ENCODE data around the gene POLD3. TPM values are rescaled to one million over a fixed set of nuclear protein-coding genes. Genes with fewer than 3 reads are reported as not detected.

POLD3 gene
- total RNA-seq, 1 experiment from 2014 or later, result 28.4 TPM

- no peaks in the 10 kb centered on the region for H3K79me2 ChIP-seq (ENCODE audit: low read length)
- H3F3A ChIP-seq (ENCODE audit: low read length, unreplicated experiment), result no peaks in the 10 kb centered on the region
- H3K27me3 ChIP-seq (ENCODE audit: low read length), result no peaks in the 10 kb centered on the region
- intact Hi-C loops (cut with micrococcal nuclease), result no loop called here
- no peaks in the 10 kb centered on the region for H4K20me1 ChIP-seq (ENCODE audit: low read length)
- H3K4me2 ChIP-seq (ENCODE audit: low read length), result no peak overlapping the region
- no peak overlapping the region for H2AFZ ChIP-seq (ENCODE audit: low read length)
- H3K9me2 ChIP-seq (replicated peaks; ENCODE audit: low read length), result no peaks in the 10 kb centered on the region
- ATAC-seq (no peak), DNase-seq (no peak)
- H3K9ac ChIP-seq (ENCODE audit: low read length), result no peak overlapping the region
- H3K36me3 ChIP-seq (ENCODE audit: low read depth, low read length), result no peaks in the 10 kb centered on the region
- TF ChIP-seq CTCF (conservative IDR thresholded peaks at IDR 0.05; ENCODE audit: low read depth, low read length), result no peak
- no peak for TF ChIP-seq EZH2 (IDR thresholded peaks at IDR 0.05; ENCODE audit: low read length, unreplicated experiment)
- TF ChIP-seq EZH2phosphoT487 (IDR thresholded peaks at IDR 0.05; ENCODE audit: borderline replicate concordance, low read length), result no peak
- ChIA-PET POLR2A (ENCODE audit: unreplicated experiment) (no interaction called here), CTCF (no interaction called here)
- H3K27ac ChIP-seq (ENCODE audit: low read length), result no peak overlapping the region
- H3K9me3 ChIP-seq (ENCODE audit: low read length), result no peaks in the 10 kb centered on the region
- no TSS peak for BruUV-seq (replicated peaks)
- peaks cover 14% of the 10 kb centered on the region for H3K4me1 ChIP-seq (ENCODE audit: insufficient read depth, low read length)
- H3K4me3 ChIP-seq (ENCODE audit: low read length), result no peak overlapping the region
These were observed 34.9 kb upstream of the POLD3 start for GRCh38 chr11:74557526-74557925.

- POLR2A ChIA-PET (ENCODE audit: unreplicated experiment), result interaction anchor here (0.5 kb wide), 1 partner anchor 238 kb away, joined by 3 read pairs; no protein-coding TSS in a partner anchor
- H3K4me3 ChIP-seq (ENCODE audit: low read length), result no peak overlapping the region
- BruUV-seq (replicated peaks), result no TSS peak
- peak; percentile 56 for DNase-seq
- H3K4me2 ChIP-seq (ENCODE audit: low read length), result peak overlapping the region; percentile 32; the same call in 1 of the 2 replicates
- no peak for TF ChIP-seq EZH2 (IDR thresholded peaks at IDR 0.05; ENCODE audit: low read length, unreplicated experiment)
- no peak for TF ChIP-seq CTCF (conservative IDR thresholded peaks at IDR 0.05; ENCODE audit: low read depth, low read length)
- TF ChIP-seq EZH2phosphoT487 (IDR thresholded peaks at IDR 0.05; ENCODE audit: borderline replicate concordance, low read length), result no peak
- H3K27ac ChIP-seq (ENCODE audit: low read length), result peak overlapping the region; percentile 60
- no peaks in the 10 kb centered on the region for H4K20me1 ChIP-seq (ENCODE audit: low read length)
- peak; percentile 72 for ATAC-seq
- no peaks in the 10 kb centered on the region for H3K9me3 ChIP-seq (ENCODE audit: low read length)
- no peak overlapping the region for H3K9ac ChIP-seq (ENCODE audit: low read length)
- CTCF ChIA-PET, result interaction anchor here (0.6 kb wide), 1 partner anchor 222 kb away, joined by 3 read pairs; no protein-coding TSS in a partner anchor
- peak overlapping the region; percentile 57 for H2AFZ ChIP-seq (ENCODE audit: low read length)
- peaks cover 14% of the 10 kb centered on the region for H3K4me1 ChIP-seq (ENCODE audit: insufficient read depth, low read length)
- H3F3A ChIP-seq (ENCODE audit: low read length, unreplicated experiment), result no peaks in the 10 kb centered on the region
- intact Hi-C loops (cut with micrococcal nuclease), result no loop called here
- no peaks in the 10 kb centered on the region for H3K9me2 ChIP-seq (replicated peaks; ENCODE audit: low read length)
- no peaks in the 10 kb centered on the region for H3K27me3 ChIP-seq (ENCODE audit: low read length)
- H3K79me2 ChIP-seq (ENCODE audit: low read length), result no peaks in the 10 kb centered on the region
- H3K36me3 ChIP-seq (ENCODE audit: low read depth, low read length), result no peaks in the 10 kb centered on the region
These were observed 33.1 kb upstream of the POLD3 start for GRCh38 chr11:74559110-74559933.

GRCh38 chr11:74559934-74560309, 32.5 kb upstream of the POLD3 start:
- Histone ChIP-seq H3K9me3 (ENCODE audit: low read length) (no peaks in the 10 kb centered on the region), H3K27me3 (ENCODE audit: low read length) (no peaks in the 10 kb centered on the region), H4K20me1 (ENCODE audit: low read length) (no peaks in the 10 kb centered on the region), H3K4me1 (ENCODE audit: insufficient read depth, low read length) (peaks cover 14% of the 10 kb centered on the region), H3F3A (ENCODE audit: low read length, unreplicated experiment) (no peaks in the 10 kb centered on the region), H3K4me3 (ENCODE audit: low read length) (no peak overlapping the region), H3K79me2 (ENCODE audit: low read length) (no peaks in the 10 kb centered on the region), H3K27ac (ENCODE audit: low read length) (peak overlapping the region; percentile 60), H2AFZ (ENCODE audit: low read length) (peak overlapping the region; percentile 57), H3K9ac (ENCODE audit: low read length) (no peak overlapping the region), H3K4me2 (ENCODE audit: low read length) (peak overlapping the region; percentile 32; the same call in 1 of the 2 replicates), H3K36me3 (ENCODE audit: low read depth, low read length) (no peaks in the 10 kb centered on the region), H3K9me2 (replicated peaks; ENCODE audit: low read length) (no peaks in the 10 kb centered on the region)
- DNase-seq (peak; percentile 38), ATAC-seq (peak; percentile 70)
- TF ChIP-seq EZH2phosphoT487 (IDR thresholded peaks at IDR 0.05; ENCODE audit: borderline replicate concordance, low read length) (no peak), EZH2 (IDR thresholded peaks at IDR 0.05; ENCODE audit: low read length, unreplicated experiment) (no peak), CTCF (conservative IDR thresholded peaks at IDR 0.05; ENCODE audit: low read depth, low read length) (no peak)
- ChIA-PET CTCF (no interaction called here), POLR2A (ENCODE audit: unreplicated experiment) (interaction anchor here (0.5 to 0.7 kb wide), 2 partner anchors 35 to 238 kb away, joined by 3 to 11 read pairs; no protein-coding TSS in a partner anchor)
- intact Hi-C loops (cut with micrococcal nuclease), result no loop called here
- no TSS peak for BruUV-seq (replicated peaks)

Data from PC-3 (cell line).